Measurements from ENCODE around the gene EIF4G3.
"Not testable (repeated sequence)": the region's sequence is repeated elsewhere in the genome, so short reads cannot be mapped to it uniquely, and the experiment has no call there.

The EIF4G3 gene

GRCh38 chr1:21064057-21064456 lies 112.6 kb downstream of the EIF4G3 start:
- peak; percentile 25 for DNase-seq

DNA sequence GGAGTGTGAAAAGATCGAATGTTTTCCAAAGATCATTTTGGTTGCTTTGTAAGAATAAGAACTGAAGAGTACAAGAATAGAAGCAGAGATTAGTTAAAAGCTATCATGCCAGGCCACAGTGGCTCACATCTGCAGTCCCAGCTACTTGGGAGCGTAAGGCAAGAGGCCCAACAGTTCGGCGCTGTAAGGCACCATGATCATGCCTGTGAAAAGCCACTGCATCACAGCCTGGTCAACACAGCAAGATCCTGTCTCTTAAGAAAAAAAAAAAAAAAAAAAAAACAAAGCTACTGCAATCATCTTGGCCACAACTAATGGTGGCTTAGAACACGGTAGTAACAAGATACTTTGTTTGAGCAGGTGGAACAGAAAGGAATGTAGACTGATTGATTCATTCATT lies 116.2 kb downstream of the EIF4G3 start:
- DNase-seq, result no peak

DNA sequence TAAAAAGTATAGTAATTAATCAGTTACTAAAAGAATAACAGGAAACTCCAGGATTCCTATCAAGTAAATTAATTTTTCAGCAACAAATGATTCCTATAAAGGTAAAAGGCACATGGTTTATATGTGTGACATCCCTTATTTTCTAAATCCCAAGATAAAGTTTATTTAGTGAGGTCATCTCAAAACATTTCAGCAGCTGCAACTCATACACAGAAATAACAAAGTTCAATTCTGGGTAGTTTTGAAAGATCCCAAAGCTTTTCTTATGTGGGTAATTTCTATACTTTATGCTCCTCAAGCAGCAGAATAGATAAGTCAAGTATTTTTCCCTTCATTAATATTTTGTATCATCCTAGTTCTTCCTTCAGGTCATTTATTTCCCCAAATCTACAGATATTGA lies 117.7 kb downstream of the EIF4G3 start:
- DNase-seq, result no peak

DNA sequence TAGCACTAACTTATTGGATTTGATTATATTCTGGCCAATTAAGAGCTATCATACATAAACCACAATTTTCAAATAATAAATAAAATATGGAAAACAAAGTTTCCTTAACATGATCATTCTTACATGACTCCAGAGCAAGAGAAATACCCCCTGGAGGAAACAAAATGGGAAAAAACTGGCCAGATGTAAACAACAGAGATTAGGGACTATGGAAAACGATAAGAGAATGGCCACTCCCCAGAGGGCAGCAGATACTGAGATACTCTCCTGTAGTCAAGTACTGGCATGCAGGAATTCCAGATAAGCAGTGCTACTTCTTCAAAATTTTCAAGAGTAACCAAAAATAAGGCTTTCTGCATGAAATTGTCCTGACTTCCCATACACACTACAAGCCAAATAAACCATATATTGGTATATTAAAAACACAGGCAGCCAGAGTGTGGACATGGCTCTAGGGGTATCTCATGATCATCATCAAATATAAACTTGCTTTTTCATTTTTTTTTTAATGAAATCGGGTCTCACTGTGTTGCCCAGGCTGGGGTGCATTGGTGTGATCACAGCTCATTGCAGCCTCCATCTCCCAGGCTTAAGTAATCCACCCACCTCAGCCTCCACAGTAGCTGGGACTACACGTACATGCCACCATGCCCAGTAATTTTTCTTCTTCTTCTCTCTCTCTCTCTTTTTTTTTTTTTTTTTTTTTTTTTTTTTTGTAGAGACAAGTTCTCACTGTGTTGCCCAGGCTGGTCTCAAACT lies 118.5 kb downstream of the EIF4G3 start:
- no peak for DNase-seq

DNA sequence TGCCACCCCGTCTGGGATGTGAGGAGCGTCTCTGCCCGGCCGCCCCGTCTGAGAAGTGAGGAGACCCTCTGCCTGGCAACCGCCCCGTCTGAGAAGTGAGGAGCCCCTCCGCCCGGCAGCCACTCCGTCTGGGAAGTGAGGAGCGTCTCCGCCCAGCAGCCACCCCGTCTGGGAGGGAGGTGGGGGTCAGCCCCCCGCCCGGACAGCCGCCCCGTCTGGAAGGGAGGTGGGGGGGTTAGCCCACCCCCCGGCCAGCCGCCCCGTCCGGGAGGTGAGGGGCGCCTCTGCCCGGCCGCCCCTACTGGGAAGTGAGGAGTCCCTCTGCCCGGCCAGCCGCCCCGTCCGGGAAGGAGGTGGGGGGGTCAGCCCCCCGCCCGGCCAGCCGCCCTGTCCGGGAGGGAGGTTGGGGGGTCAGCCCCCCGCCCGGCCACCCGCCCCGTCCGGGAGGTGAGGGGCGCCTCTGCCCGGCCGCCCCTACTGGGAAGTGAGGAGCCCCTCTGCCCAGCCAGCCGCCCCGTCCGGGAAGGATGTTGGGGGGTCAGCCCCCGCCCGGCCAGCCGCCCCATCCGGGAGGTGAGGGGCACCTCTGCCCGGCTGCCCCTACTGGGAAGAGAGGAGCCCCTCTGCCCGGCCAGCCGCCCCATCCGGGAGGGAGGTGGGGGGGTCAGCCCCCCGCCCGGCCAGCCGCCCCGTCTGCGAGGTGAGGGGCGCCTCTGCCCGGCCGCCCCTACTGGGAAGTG lies 123.3 kb downstream of the EIF4G3 start:
- not testable (repeated sequence) for DNase-seq

DNA sequence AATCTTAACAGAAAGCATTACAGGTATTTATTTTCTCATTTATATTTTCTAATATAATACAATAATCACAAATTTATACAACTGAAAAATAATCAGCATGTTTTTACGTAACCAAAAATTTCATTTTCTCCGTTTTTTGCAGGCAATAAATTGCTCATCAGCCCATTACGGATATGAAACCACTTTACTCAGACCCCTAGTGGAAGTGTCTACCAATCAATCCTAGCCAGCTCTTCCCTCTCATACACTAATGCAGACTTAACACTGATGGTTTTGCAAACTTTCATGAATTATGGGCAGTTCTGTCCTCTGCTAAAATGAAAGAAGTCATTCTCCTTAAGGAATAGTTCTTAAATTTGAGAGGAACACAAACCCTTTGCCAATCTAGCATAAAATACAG lies 124.7 kb downstream of the EIF4G3 start:
- DNase-seq, result no peak

DNA sequence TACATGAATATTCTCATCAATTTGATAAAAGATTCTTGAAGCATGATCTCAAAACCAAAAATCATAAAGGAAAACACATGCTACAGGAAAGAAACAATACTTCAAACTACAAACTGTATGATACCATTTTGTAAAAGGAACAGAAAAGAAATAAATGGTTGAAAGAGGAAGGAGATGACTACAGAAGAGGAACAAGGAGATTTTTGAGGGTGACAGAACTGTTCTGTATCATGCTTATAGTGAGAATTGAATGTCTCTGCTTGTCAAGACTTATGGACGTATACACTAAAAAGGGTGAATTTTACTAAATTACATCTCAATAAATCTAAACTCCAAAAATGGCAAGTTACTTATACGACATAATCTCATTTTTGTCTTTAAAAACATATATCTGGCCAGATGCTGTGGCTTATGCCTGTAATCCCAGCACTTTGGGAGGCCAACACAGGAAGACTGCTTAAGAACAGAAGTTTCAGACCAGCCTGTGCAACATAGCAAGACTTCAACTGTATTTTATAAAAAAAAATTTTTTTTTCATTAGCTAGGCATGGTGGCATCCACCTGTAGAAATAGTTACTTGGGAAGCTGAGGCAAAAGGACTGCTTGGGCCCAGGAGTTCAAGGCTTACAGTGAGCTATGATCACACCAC lies 125.4 kb downstream of the EIF4G3 start:
- DNase-seq, result no peak

GRCh38 chr1:21050031-21050430 lies 126.7 kb downstream of the EIF4G3 start:
- DNase-seq, result no peak

GRCh38 chr1:21048462-21048861 lies 128.2 kb downstream of the EIF4G3 start:
- DNase-seq, result no peak

GRCh38 chr1:21046132-21046531 lies 130.6 kb downstream of the EIF4G3 start:
- DNase-seq, result no peak

GRCh38 chr1:21045351-21045750 lies 131.3 kb downstream of the EIF4G3 start:
- DNase-seq, result no peak

DNA sequence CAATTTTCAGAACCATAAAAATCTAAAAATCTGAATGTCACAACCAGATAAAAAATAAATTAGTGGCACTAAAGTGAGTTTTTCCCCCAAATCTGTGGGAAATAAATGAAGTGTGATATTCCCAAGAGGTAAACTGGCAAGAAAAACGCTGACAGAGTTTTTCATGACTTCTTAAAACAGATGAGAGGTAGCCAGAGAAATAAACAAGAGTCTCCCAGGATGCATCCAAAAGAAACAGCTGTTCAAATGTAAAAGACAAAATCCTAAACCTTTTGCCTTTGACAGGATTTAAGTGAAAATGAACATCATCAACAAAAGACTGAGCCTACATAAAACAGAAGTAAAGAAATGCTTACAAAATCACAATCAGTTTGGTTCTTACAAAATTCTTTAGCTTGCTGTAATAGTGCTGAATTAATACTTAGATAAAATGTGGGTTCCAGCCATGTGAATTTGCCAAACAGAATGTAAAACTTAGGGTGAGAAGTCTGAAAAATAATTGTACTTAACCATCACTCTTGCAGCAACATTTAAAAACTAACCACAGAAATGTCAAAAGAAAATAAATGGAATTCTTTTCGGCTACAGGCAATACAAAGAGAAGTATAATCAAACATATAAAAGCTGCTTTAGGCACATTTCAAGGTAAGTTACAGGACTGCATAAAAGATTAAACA lies 133.6 kb downstream of the EIF4G3 start:
- DNase-seq, result no peak

GRCh38 chr1:21041541-21041940 lies 135.2 kb downstream of the EIF4G3 start:
- DNase-seq, result no peak

- no peak for DNase-seq
Measured at GRCh38 chr1:21037091-21037490, 139.6 kb downstream of the EIF4G3 start.

GRCh38 chr1:21035794-21036193 lies 140.9 kb downstream of the EIF4G3 start:
- no peak for DNase-seq

DNA sequence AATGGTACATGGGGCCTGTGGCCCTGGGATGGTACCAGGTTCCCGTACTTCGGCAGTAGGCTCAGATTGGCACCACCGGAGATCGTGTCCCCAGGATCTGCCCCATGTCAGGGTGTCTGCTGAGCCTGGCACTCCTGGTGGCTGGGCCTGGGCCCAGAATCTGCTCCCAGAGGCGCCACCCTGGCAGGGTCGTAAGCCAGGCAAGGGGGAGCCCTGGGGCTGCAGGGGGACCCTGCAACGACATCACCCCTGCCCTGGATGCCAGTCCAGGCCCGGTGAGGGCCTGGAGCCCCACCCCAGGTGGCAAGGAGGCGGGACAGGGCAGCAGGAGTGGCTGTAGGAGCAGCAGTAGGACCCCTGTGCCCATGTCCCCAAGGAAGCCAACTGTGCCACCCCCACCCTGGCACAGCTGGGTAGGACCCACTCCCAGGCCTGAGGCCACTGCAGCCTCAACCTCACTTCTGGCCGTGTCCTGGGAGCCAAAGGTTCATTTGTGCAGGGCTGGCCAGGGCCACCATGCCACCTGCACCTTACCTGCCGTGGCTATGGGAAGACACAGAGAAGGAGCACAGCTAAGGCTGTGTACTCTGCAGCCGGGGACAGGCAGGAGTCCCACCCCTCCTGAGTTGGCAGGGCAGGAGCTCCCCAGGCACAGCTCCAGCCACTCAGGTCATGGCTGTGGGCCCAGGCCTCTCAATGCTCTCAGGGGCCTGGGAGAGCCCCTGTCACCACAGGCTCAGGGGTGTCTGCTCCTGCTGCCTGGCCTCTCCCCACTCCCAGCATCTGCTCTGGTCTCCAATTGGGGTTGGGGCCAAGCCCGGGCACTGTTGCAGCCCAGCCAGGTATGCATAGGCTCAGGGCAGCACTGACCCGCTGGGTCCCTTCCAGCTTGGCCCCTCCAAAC lies 141.7 kb downstream of the EIF4G3 start:
- no peak for DNase-seq

- no peak for DNase-seq
Measured at GRCh38 chr1:21032741-21033140, 144.0 kb downstream of the EIF4G3 start.

DNA sequence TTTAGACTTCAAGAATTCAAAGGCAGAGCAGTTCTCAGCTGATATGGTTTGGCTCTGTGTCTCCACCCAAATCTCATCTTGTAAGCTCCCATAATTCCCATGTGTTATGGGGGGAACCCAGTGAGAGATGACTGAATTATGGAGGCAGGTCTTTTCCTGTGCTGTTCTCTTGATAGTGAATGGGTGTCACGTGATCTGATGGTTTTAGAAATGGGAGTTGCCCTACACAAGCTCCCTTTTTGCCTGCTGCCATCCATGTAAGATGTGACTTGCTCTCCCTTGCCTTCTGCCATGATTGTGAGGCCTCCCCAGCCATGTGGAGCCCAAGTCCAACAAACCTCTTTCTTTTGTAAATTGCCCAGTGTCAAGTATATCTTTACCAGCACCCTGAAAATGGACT lies 146.5 kb downstream of the EIF4G3 start:
- no peak for DNase-seq

DNA sequence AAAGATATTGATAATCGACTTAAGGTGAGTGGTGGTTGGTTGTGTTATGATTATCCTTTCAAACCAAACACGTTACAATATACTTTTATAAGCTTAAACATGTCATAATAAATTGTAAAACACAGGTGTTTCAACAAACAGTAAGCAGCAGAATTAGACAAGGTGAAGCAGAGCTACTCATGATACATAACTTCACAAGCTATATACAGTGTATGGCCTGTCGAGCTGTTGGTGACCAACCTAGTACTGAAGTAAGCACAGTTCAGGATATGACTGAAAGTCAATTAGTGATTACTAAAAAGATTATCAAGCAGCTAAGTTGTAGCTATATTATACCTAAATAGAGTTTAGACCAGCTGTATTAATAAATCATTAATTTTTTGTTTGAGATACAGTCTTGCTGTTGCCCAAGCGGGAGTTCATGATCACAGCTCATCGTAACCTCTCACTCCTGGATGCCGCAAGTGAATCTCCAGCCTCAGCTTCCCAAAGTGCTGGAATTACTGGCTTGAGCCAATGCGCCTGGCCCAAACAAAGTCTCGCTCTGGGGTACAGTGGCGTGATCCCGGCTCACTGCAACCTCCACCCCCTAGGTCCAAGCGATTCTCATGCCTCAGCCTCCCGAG lies 148.1 kb downstream of the EIF4G3 start:
- no peak for DNase-seq

DNA sequence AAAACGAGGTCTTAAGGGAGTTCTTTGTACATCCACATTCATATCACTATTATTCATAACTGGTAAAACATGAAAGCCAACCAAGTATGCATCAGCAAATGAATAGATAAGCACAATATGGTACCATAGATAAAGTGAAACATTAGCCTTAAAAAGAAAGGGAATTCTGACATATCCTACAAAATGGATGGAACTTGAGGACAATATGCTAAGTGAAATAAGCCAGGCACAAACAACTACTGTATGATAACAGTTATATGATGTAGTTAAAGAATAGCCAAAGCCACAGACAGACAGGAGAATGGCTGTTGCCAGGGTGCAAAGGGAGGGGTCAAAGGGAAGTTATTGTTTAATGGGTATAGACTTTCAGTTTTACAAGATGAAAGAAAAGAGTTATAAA lies 148.9 kb downstream of the EIF4G3 start:
- no peak for DNase-seq

DNA sequence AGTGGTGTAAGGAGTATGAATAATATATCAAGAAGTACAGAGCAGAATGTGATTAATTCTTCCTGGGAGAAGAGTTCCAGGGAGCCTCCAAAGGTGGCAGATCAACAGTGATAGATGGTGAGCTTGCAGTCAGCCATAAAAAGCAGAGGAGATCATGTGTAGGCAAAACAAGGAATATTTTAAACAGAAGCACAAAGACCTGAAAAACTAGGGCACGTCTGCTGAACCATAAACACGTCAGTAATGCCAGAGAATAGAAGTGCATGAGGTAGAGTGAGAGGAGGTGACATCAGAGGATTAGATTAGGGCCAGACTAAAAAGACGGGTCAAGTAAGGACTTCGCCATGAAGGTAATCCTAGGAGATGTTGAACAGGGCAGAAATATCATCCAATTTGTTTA lies 151.8 kb downstream of the EIF4G3 start:
- no peak for DNase-seq
